ENCODE measurements around the gene SCN2A.

DNA sequence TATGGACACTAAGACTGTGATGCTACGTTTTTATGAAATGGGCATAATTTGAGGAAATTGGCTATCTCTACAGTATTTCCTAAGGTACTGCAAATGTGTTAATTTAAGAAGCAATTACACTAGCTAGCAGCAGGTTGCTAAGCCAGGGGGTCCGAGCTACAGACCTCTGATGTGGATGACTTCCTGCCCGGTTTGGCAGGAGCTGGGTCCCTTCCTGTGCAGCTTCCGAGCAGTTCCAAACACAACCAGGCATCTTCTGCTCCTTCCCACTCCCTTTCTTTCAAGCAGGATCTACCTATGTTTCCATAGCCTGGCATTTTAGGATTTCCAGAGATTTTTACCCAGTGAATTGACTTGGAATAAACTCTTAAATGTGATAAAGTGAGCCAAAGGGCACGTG lies 55.7 kb downstream of the SCN2A start:
- TF ChIP-seq CBX2 (IDR thresholded peaks at IDR 0.05; ENCODE audit: borderline replicate concordance, low read depth) (no peak), POLR2A (IDR thresholded peaks at IDR 0.05; ENCODE audit: low read length) (no peak), JUNB (IDR thresholded peaks at IDR 0.05) (no peak), POLR2AphosphoS2 (conservative IDR thresholded peaks at IDR 0.05; ENCODE audit: low read length) (no peak)
- TF ChIP-seq, protein P1, sequence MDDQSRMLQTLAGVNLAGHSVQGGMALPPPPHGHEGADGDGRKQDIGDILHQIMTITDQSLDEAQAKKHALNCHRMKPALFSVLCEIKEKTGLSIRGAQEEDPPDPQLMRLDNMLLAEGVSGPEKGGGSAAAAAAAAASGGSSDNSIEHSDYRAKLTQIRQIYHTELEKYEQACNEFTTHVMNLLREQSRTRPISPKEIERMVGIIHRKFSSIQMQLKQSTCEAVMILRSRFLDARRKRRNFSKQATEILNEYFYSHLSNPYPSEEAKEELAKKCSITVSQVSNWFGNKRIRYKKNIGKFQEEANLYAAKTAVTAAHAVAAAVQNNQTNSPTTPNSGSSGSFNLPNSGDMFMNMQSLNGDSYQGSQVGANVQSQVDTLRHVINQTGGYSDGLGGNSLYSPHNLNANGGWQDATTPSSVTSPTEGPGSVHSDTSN (IDR thresholded peaks at IDR 0.05) = no peak

All from A549 (cell line).